B cell (primary cell): ENCODE measurements around the gene LRRC49. TPM values are rescaled to one million over a fixed set of nuclear protein-coding genes. Genes with fewer than 3 reads are reported as not detected.

Experiments used
- ATAC-seq: fragments of 200-7000 bp; cut with Tn5 transposase; one replicate; pipeline ENCODE4 v1.10.0; 2021; ENCODE audit warnings: low read depth, mild to moderate bottlenecking, moderate number of reproducible peaks, moderate library complexity
- CTCF ChIA-PET: fragments of 350-600 bp; sonication (Branson Sonifier 250); formaldehyde crosslinking; loops from one replicate; lab custom pipeline; 2021; ENCODE audit warnings: antibody characterized with exemption, inconsistent platforms; lab: Charles Lee
- POLR2A ChIA-PET: fragments of 350-600 bp; sonication (Branson Sonifier 250); formaldehyde crosslinking; loops from one replicate; lab custom pipeline; 2021; ENCODE audit warnings: antibody characterized with exemption; lab: Charles Lee
- DNase-seq: peaks from one replicate; pipeline ENCODE4 v3.0.0; 2013
- H2AFZ ChIP-seq: 2 replicates; pipeline ENCODE4 v1.6.1; 2012; ENCODE audit warnings: mild to moderate bottlenecking, low read depth, low read length; ENCODE audit not compliant: insufficient read depth, poor library complexity, severe bottlenecking
- H3K27ac ChIP-seq, 2 donors: 1 replicate in 1 of 2; 2 replicates in 1 of 2; pipeline ENCODE4 v1.5.1; 2012 to 2013; ENCODE audit warnings: low read length in 2 of 2, mild to moderate bottlenecking in 2 of 2, moderate library complexity in 1 of 2
- H3K27me3 ChIP-seq, 4 experiments: fragments of 200-600 bp in 1 of 4; sonication (generic) in 1 of 4; replicated peaks in 1 of 4; 1 replicate in 2 of 4; 2 replicates in 2 of 4; pipeline versions ENCODE4 v1.6.1 to v1.7.0; 2013 to 2016; ENCODE audit warnings: low read length in 3 of 4, mild to moderate bottlenecking in 2 of 4, mixed read lengths in 1 of 4, moderate library complexity in 1 of 4; ENCODE audit not compliant: insufficient read depth in 4 of 4, control insufficient read depth in 3 of 4; ENCODE audit errors: control extremely low read depth in 1 of 4
- H3K36me3 ChIP-seq, 2 experiments: replicated peaks in 1 of 2; 1 replicate in 1 of 2; 2 replicates in 1 of 2; pipeline versions ENCODE4 v1.6.1 to v1.7.1; 2013; ENCODE audit warnings: low read length in 1 of 2; ENCODE audit not compliant: insufficient read depth in 2 of 2, control insufficient read depth in 1 of 2; ENCODE audit errors: control extremely low read depth in 1 of 2, extremely low read depth in 1 of 2
- H3K4me1 ChIP-seq, 2 donors: fragments of 200-600 bp in 1 of 2; sonication (generic) in 1 of 2; 1 replicate in 1 of 2; 2 replicates in 1 of 2; pipeline versions ENCODE4 v1.5.1 to v1.6.1; 2013 to 2017; ENCODE audit warnings: low read length in 2 of 2; ENCODE audit not compliant: control insufficient read depth in 2 of 2, insufficient read depth in 2 of 2
- H3K4me2 ChIP-seq: replicated peaks from 2 replicates; pipeline ENCODE3; 2012; ENCODE audit warnings: mild to moderate bottlenecking, low read depth, low read length; ENCODE audit not compliant: poor library complexity, severe bottlenecking
- H3K4me3 ChIP-seq, 5 experiments: fragments of 200-600 bp in 1 of 5; sonication (generic) in 1 of 5; 1 replicate in 3 of 5; 2 replicates in 2 of 5; pipeline versions ENCODE4 v1.5.1 to v1.7.0; 2011 to 2016; ENCODE audit warnings: low read length in 4 of 5, mild to moderate bottlenecking in 4 of 5, low read depth in 2 of 5, control low read depth in 1 of 5, moderate library complexity in 1 of 5; ENCODE audit not compliant: insufficient read depth in 1 of 5; ENCODE audit errors: control extremely low read depth in 1 of 5, extremely low read depth in 1 of 5
- H3K79me2 ChIP-seq: fragments of 200-600 bp; sonication (generic); one replicate; pipeline ENCODE4 v1.6.0; 2016; ENCODE audit warnings: low read length; ENCODE audit not compliant: control insufficient read depth, insufficient read depth
- H3K9ac ChIP-seq: fragments of 200-600 bp; sonication (generic); 2 replicates; pipeline ENCODE4 v1.6.1; 2017; ENCODE audit warnings: mild to moderate bottlenecking, low read length, moderate library complexity
- H3K9me3 ChIP-seq, 3 donors: one replicate each; pipeline versions ENCODE4 v1.6.1 to v1.7.1; 2013; ENCODE audit warnings: low read length in 2 of 3; ENCODE audit not compliant: control insufficient read depth in 2 of 3, insufficient read depth in 1 of 3; ENCODE audit errors: control extremely low read depth in 1 of 3
- H4K20me1 ChIP-seq: 2 replicates; pipeline ENCODE4 v1.6.0; 2012; ENCODE audit warnings: mild to moderate bottlenecking, low read length; ENCODE audit not compliant: insufficient read depth, control insufficient read depth, poor library complexity, severe bottlenecking
- H3K27ac Mint-ChIP-seq: one replicate; pipeline ENCODE4 v1.8.0; 2021; ENCODE audit warnings: mixed read lengths
- H3K27me3 Mint-ChIP-seq: one replicate; pipeline ENCODE4 v1.8.0; 2021; ENCODE audit warnings: mixed read lengths
- H3K4me1 Mint-ChIP-seq: one replicate; pipeline ENCODE4 v1.8.0; 2021; ENCODE audit warnings: mixed read lengths
- H3K4me3 Mint-ChIP-seq: one replicate; pipeline ENCODE4 v1.8.0; 2021; ENCODE audit warnings: mixed read lengths
- H3K9me3 Mint-ChIP-seq: one replicate; pipeline ENCODE4 v1.8.0; 2022; ENCODE audit warnings: mixed read lengths; ENCODE audit not compliant: insufficient read depth
- CTCF ChIP-seq: fragments of 200-600 bp; IDR thresholded peaks from one replicate; pipeline ENCODE4 v1.8.0; 2022; ENCODE audit warnings: antibody characterized with exemption, mild to moderate bottlenecking
- EZH2 ChIP-seq: IDR thresholded peaks from 2 replicates; pipeline ENCODE4 v1.6.1; 2012; ENCODE audit warnings: borderline replicate concordance, low read depth, mild to moderate bottlenecking, moderate library complexity, low read length; ENCODE audit not compliant: insufficient read depth, poor library complexity, severe bottlenecking
- WGBS: methylation state at CpG from one replicate; pipeline ENCODE4 v1.1.5; 2013; ENCODE audit warnings: missing lambda C conversion rate; ENCODE audit not compliant: insufficient coverage; 5-methylcytosine and 5-hydroxymethylcytosine counted together
- intact Hi-C: fragments of 100-400 bp; cut with micrococcal nuclease; formaldehyde crosslinking; loops from one replicate; pipeline ENCODE4 v1.10.0; 2022
- polyA plus RNA-seq: library from polyadenylated mRNA; depleted of rRNA; stranded (reverse); fragments of >200 nt; gene quantifications from 2 replicates; pipeline ENCODE4 v1.2.3, GENCODE V29; 2012
- total RNA-seq, 2 donors: library from RNA; stranded (reverse); fragments of 120-200 nt in 1 of 2; gene quantifications; 1 replicate in 1 of 2; 2 replicates in 1 of 2; pipeline versions ENCODE4 v1.2.3 to v1.2.4, GENCODE V29; 2013 to 2022

The LRRC49 gene
- total and polyA plus RNA-seq, 2 donors (not counting 1 experiment from before 2014, with no cell fraction given): 0.22 to 1.4 TPM

- no peak for TF ChIP-seq CTCF
- no peak for TF ChIP-seq EZH2
- H3K9ac ChIP-seq: no peak overlapping the region
- intact Hi-C loops: no loop called here
- peaks cover 0 to 9% (median 0%) of the 10 kb centered on the region in 3 donors for H3K9me3 ChIP-seq
- no peaks in the 10 kb centered on the region for H4K20me1 ChIP-seq
- WGBS: no CpG with 5 or more reads among the region's 1 CpG
- H2AFZ ChIP-seq: no peak overlapping the region
- ChIA-PET POLR2A (no interaction called here), CTCF (no interaction called here)
- no peak overlapping the region for H3K27ac ChIP-seq
- Mint-ChIP-seq H3K27ac (no peak overlapping the region), H3K27me3 (peaks cover 27% of the 10 kb centered on the region), H3K4me3 (no peak overlapping the region), H3K4me1 (no peaks in the 10 kb centered on the region), H3K9me3 (peaks cover 9% of the 10 kb centered on the region)
- ATAC-seq (no peak), DNase-seq (no peak)
- peaks cover 0 to 9% (median 4%) of the 10 kb centered on the region in 4 experiments for H3K27me3 ChIP-seq
- H3K4me3 ChIP-seq: no peak overlapping the region
- no peak overlapping the region for H3K4me2 ChIP-seq
- no peaks in the 10 kb centered on the region for H3K4me1 ChIP-seq
- H3K36me3 ChIP-seq: no peaks in the 10 kb centered on the region
- no peaks in the 10 kb centered on the region for H3K79me2 ChIP-seq
Measured at GRCh38 chr15:70954171-70954570, 61.5 kb downstream of the LRRC49 start.

- no peak overlapping the region for H3K4me3 Mint-ChIP-seq
- ATAC-seq (no peak), DNase-seq (no peak)
- Histone ChIP-seq H3K27ac (no peak overlapping the region), H4K20me1 (no peaks in the 10 kb centered on the region), H3K9me3 (peaks cover 0 to 9% (median 0%) of the 10 kb centered on the region in 3 donors), H2AFZ (no peak overlapping the region), H3K27me3 (peaks cover 0 to 9% (median 4%) of the 10 kb centered on the region in 4 experiments), H3K4me1 (no peaks in the 10 kb centered on the region), H3K79me2 (no peaks in the 10 kb centered on the region), H3K36me3 (no peaks in the 10 kb centered on the region), H3K9ac (no peak overlapping the region), H3K4me3 (no peak overlapping the region), H3K4me2 (no peak overlapping the region)
- H3K9me3 Mint-ChIP-seq: peaks cover 9% of the 10 kb centered on the region
- H3K27me3 Mint-ChIP-seq: peaks cover 27% of the 10 kb centered on the region
- ChIA-PET CTCF (no interaction called here), POLR2A (no interaction called here)
- H3K27ac Mint-ChIP-seq: no peak overlapping the region
- WGBS: 89% methylated on average over 5 of the region's 6 CpGs
- intact Hi-C loops: no loop called here
- no peaks in the 10 kb centered on the region for H3K4me1 Mint-ChIP-seq
- no peak for TF ChIP-seq EZH2
- TF ChIP-seq CTCF: no peak
Measured at GRCh38 chr15:70954733-70955132, 62.1 kb downstream of the LRRC49 start.
